Fibroblast of pulmonary artery (primary cell): ENCODE data around the gene CRISPLD2.

Source experiments
- DNase-seq: peaks from one replicate; pipeline ENCODE4 v3.0.0-alpha.2; 2010; ENCODE audit warnings: low read depth
- H3K4me3 ChIP-seq: replicated peaks from 2 replicates; pipeline ENCODE4 v1.5.1; 2011; ENCODE audit warnings: low read depth, mild to moderate bottlenecking, control low read depth, low read length, moderate library complexity
- CTCF ChIP-seq: IDR thresholded peaks from 2 replicates; pipeline ENCODE4 v1.5.1; 2011; ENCODE audit warnings: mild to moderate bottlenecking, control low read depth, low read length, inconsistent platforms; ENCODE audit errors: missing control alignments

Gene CRISPLD2

GRCh38 chr16:84890427-84890826 is 70.6 kb downstream of the CRISPLD2 start:
- no peak overlapping the region for H3K4me3 ChIP-seq
- DNase-seq, result no peak
- TF ChIP-seq CTCF, result no peak

- no peak for TF ChIP-seq CTCF
- no peak for DNase-seq
Observed at GRCh38 chr16:84891149-84891795, 71.5 kb downstream of the CRISPLD2 start.

GRCh38 chr16:84892097-84892496 is 72.3 kb downstream of the CRISPLD2 start:
- TF ChIP-seq CTCF, result no peak
- no peak for DNase-seq
- no peak overlapping the region for H3K4me3 ChIP-seq

More at GRCh38 chr16:84891149-84891795, 71.5 kb downstream of the CRISPLD2 start:
- no peak overlapping the region for H3K4me3 ChIP-seq

GRCh38 chr16:84893467-84893848 is 73.7 kb downstream of the CRISPLD2 start:
- no peak overlapping the region for H3K4me3 ChIP-seq
- DNase-seq, result no peak
- TF ChIP-seq CTCF, result no peak

GRCh38 chr16:84893849-84894599 is 74.2 kb downstream of the CRISPLD2 start:
- TF ChIP-seq CTCF, result no peak
- H3K4me3 ChIP-seq, result no peak overlapping the region
- DNase-seq, result no peak

GRCh38 chr16:84895016-84895415 is 75.2 kb downstream of the CRISPLD2 start:
- H3K4me3 ChIP-seq, result no peak overlapping the region
- no peak for TF ChIP-seq CTCF
- DNase-seq, result no peak

- H3K4me3 ChIP-seq, result no peak overlapping the region
- no peak for DNase-seq
- TF ChIP-seq CTCF, result no peak
Observed at GRCh38 chr16:84896847-84897246, 77.1 kb downstream of the CRISPLD2 start.
